GM19025 (cell line): ENCODE results near the gene C1orf21.

Experiments
- ATAC-seq: cut with Tn5 transposase; IDR thresholded peaks from one replicate; pipeline ENCODE4 v1.9.1; 2021; ENCODE audit warnings: mild to moderate bottlenecking, low read depth, moderate library complexity; ENCODE audit not compliant: unreplicated experiment

The C1orf21 gene

DNA sequence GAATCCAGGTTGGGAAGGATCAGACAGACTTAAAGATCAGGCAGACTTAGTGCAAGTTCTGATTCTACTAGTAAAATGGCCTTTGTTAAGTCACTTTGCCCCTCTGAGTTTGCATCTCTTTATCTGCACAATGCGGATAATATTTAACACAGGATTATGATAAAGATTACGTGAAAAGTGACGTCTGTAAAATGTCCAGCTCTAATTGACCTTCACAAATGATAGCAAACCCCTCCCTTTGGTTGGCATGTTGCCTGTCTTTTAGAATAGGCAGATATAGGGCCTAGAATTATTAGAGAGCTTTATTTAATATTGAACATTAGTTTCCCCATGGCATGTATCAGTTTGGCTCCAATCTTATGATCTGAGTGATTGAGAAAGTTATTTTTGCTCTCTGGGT, 55.4 kb downstream of the C1orf21 start:
- ATAC-seq, result no peak

DNA sequence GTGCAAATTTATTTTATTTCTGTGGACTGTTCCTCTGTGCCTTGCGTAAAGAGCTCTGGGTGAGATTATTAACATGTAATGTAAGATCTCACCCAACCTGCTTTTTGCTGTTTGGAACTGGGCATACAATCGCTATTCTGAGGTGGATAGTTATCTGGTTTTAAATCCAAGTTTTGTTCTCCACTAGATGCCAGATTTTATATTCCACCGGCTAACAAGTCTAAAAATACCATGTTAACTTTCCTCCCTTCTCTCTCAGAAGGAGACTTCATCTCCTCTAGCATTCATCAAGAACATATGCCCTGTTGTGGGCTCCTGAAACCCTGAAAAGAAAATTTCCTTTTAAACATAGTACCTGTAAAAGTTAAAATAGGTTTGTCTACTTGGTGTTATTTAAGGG, 56.4 kb downstream of the C1orf21 start:
- no peak for ATAC-seq

DNA sequence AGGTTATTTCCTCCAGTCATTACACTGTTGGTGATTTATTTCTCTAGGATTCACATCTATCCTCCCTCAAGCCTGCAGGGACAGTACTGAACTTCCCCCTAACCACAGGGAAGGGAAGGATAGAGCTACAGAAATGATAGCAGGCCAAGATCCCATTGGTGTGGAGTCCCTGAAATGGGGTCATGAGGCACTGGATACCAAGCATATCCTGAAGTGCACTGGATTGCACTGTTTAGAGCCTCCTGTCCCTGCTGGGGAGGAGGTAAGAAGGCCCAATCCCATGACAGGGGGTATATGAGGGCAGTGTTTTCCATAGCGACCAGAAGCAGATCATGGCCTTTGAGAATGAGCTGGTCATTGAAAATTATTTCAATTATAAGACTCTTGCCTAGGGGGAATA, 56.8 kb downstream of the C1orf21 start:
- no peak for ATAC-seq

DNA sequence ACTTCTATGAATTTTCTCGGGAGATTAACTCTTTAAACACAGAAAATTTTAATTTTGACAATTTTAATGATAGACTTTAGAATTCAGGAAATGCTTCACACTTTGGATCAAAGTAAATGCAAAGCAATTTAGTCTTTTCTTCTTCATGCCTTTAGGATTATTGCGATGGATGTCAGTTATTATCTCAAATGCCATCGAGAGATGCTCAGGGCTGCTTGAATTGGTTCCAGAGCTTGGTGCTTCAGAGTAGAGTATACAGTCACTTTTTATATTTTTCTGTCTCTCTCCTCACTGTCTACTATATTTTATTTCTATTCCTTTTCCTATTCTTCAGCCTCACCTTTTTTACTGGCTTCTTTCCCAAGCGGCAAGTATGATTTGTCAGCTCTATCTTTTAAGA, 59.2 kb downstream of the C1orf21 start:
- ATAC-seq, result no peak

DNA sequence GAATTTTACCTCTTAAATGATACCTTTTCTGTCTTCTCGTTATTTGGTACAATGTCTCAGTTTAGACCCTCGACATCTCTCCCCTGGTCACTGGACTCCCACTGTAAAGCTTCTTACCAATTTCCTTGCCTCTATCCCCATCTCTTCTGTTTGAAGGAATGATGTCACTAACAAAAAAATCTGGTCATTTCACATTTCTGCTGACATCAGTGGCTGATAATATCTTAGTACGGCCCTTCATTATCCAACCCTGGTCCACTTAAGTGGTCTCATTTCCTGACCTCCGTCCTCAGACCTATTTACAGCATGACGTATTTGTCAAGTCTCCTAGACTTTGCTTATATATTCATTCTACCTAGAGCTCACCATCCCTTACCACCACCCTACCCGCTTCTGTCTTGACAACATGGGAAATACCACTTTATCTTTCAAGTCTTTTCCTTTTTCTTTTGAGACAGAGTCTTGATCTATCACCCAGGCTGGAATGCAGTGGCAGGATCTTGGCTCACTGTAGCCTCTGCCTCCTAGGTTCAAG, 60.9 kb downstream of the C1orf21 start:
- no peak for ATAC-seq

DNA sequence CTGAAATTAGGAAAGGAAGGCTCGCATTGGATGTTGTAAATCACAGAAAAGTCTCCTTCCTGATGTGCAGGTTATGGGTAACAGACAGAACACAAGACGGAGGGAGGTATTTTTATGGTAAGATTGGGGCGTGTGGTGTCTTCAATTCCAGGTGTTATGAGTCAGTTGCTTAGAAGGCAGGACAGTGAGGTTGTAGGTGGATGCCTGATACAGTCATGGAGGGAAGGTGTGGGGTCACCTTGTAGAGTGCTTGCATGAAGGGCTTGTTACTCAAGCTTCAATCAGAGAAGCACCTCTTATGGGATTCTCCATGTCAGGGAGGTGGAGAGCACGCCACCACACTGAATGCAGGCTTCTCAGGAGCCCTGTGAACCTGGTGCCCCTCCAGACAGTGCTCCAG, 63.1 kb downstream of the C1orf21 start:
- ATAC-seq, result no peak

DNA sequence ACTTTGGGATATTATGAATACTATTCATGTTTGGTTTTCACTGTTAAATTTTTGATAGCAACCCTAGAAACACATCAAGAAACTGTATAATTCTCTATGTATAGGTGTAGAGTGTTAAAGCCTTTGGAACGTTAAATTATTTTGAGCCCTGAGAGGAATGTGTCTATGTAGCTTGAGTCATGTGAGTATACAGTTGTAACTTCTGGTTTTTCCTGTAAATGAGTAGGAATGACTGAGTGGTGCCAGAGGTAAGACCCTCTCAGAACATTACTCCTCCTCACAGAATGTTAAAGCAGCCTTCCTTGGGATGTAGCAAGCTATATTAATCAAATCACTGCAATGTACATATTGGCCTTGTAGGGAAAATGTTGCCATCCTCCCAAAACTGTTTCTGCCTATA, 69.0 kb downstream of the C1orf21 start:
- ATAC-seq, result no peak

DNA sequence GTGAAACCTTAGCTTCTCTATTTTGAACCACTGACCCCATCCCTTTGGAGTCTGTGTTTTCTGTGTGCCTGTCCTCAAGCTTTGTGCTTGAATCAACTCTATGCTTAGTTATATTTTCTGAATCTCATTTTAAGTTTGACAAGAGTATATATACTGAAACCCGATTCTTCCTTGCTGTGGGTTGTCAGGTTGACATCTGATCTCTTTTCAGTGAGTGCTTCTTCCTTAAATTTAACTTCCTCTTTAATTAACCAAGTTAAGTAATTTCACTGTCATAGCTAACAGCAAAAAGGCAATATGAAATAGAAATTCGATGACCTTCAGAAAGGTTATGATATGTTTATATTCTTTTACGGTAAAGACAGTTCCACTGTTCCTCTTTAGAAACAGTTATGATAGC, 69.4 kb downstream of the C1orf21 start:
- ATAC-seq, result no peak

DNA sequence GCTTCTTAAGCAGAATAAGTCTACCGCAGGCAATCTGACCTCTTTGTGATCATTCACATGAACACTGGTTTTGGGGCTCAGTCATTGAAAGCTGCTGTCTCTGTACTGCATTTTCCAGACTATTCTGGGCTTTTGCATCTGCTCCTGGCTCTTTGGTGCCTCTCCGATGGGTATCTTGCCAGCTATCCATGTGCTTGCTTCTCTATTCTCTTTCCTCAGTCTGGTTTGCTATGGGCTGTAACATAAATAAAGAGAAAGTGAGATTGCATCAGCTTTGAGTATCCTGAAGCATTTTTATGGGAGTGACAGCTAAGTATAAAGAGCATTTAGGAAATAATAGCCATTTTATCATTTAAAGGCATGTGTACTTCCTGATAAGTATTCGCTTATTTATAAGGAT, 70.7 kb downstream of the C1orf21 start:
- no peak for ATAC-seq

DNA sequence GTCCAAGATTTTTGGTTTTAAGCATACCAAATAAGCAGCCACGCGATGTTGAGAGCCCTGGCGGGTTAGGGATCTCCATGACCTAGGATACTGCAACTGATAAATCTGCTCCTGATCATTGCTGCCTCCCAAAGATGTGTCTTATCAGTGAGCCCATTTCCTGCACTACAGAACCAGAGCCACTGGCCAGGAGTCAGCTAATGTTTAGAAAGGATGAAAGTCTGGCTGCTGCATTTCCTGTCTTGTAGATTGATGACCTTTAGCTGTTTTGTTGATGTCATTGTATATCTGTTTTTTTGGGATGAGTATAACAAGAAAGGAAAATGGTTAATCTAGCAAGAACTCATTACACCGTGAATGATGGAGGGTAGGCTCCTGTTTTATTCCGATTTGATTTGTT, 74.5 kb downstream of the C1orf21 start:
- no peak for ATAC-seq

DNA sequence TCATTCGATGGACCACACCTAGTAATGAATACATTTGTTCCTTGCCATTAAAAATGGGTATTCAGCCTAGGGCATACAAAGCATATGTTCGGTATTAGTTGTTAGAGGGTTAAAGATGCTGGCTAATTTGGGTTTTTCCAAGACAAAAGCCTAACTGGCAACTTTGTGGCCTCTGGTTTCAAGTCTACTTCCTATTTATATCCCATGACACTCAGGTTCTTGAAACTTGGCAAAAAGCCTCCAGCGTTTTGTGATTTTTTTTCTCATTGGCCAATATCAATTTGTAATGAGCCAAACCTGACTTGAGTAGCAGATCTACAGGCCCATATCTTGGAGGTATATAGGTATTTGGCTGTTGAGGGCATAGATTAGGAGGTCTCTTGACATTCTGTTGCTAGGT, 75.3 kb downstream of the C1orf21 start:
- ATAC-seq, result no peak

DNA sequence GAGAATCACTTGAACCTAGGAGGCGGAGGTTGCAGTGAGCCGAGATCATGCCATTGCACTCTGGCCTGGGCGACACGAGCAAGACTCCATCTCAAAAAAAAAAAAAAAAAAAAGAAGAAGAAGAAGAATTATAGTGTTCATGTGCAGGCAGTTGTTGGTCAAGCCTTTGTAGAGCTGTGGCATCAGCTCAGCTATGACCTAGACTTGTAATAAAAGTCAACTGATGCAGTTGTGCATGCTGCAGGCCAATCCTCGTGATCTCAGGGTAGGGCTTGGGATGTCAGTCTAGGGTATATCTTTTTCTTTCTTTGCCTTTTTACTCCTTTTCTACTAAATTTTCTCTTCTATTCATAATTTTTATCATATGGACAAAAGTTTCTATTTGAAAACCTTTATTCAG, 76.2 kb downstream of the C1orf21 start:
- ATAC-seq, result no peak

DNA sequence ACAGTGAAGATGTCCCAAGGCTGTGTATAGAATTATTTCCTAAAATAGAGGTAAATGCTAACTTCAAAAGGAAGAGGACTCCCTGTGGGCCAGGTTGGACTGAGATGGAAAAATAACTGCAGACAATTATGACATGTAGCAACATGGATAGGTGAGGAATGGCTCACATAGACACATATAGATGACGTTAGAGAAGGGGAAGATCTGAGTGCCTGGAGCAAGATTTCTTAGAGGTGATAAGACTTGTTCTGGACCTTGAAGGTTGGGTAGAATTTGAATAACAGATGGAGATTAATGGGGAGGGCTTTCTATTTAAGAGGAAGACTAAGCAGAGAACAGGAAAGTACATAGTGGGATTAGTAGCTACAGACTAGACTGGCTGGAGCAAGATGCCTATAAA, 76.9 kb downstream of the C1orf21 start:
- no peak for ATAC-seq

DNA sequence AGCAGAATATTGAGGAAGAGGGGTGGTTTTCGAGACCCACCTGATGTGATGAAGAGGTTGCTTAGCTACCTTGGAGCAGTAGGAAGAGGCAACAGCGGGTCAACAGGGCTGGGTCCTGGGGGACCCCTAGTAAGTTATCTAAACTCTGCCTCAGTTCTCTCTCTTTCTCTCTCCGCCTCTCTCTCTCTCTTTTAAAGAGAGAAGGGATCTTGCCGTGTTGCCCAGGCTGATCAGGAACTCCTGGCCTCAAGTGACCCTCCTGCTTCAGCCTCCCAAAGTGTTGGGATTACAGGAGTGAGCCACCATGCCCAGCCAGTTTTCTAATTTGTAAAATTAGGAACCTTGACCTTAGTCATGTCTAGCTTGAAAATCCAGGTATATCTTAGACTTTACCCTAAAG, 77.9 kb downstream of the C1orf21 start:
- ATAC-seq, result no peak

DNA sequence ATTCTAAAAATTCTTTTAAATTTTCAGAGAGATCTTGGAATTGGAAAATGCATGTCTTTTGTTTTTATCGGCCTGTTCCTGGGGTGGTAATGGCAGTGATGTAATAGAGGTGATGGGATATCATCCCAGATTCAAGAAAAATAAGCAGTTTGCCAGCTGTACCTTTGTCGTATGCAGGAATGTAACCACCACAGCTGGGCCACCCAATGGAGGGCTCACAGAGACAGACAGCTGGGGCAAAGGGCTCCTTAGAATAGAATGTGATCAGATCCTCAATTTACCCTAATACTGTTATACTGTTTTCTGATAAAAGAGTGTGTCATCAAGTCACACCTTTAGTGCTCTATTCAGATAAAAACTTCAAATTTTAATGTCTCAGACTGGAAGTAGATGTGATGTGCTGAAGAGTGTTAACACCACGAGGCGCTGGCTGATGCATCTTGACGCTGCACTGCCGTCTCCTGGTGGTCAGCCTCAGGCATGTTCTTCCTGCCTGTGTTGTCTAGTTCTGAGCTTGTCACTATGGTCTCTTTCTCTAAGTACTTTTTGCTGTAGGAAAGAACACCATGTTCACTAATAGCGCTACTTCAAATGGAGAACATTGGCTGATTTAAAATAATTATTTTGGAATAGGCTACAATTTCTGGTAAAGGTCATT, 78.8 kb downstream of the C1orf21 start:
- no peak for ATAC-seq

DNA sequence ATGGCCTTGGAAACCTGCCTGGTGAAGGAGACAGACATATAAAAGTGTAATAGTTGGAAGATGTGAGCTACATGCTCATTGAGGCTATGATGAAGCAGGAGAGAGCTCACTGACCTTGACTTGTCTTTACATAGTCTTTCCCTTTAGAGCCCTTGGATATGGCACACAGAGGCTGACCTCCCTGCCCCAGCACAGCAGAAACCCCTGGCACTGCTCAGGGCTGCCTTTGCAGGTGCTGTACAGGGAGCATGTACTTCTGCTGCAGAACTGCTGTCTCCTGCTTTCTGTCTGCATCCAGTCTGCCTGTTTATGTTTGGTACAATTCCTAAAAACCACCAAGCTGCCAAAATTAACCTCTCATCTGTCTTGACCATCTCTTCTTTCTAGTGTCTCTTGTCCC, 80.5 kb downstream of the C1orf21 start:
- no peak for ATAC-seq

DNA sequence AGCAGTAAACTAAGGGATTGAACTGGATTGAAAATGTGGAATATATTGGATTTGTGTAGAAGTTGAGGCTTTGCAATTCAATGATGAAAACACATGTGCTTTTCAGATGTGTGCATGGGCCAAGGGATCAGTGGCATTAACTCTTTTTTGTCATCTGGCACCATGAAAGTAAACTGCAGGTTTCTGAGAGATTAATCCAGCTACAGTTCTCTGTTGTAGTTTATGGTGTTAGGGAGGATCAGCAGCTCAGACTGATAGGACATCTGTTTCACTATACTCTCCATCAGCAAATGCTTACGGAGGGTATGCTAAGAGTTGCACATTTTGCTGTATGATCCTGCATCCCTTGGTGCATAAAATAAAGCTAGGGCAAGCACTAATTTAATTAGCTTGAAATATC, 82.6 kb downstream of the C1orf21 start:
- no peak for ATAC-seq

DNA sequence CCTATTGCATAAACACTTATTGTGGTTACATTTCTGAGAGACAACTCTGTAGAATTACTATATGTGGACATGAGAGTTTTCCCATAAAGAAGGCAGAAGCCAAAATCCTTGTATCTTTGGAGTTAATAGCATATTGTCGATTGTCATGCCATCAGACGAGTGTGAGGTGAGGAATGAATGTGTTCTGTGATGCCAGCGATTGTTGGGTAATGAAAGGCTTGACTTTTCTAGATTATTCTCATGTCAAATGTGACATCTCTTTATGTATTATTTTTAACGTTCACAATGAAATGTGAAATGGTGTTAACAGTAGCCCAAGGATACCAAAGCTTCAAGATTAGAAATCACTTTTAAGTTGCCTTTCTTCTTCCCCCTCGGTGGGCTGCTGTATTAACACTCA, 84.9 kb downstream of the C1orf21 start:
- ATAC-seq, result no peak

DNA sequence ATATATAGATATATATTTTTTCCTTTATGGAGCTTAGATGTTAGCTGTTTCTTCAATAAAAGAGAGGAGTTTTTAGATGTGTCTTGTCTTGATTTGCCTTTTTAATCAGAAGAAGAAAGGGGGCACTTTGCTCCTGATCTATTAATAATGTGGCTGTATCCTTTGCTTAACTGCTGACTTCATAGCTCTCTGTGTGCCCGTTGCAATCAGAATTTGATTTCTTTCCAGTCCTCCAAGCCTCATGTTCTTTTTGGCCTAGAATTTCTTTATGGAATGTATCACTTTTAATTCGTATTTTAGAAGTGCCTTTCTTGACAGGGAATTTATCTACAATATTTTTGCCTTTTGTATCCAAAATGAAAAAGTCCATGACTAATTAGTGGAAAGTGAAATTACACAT, 85.3 kb downstream of the C1orf21 start:
- no peak for ATAC-seq

DNA sequence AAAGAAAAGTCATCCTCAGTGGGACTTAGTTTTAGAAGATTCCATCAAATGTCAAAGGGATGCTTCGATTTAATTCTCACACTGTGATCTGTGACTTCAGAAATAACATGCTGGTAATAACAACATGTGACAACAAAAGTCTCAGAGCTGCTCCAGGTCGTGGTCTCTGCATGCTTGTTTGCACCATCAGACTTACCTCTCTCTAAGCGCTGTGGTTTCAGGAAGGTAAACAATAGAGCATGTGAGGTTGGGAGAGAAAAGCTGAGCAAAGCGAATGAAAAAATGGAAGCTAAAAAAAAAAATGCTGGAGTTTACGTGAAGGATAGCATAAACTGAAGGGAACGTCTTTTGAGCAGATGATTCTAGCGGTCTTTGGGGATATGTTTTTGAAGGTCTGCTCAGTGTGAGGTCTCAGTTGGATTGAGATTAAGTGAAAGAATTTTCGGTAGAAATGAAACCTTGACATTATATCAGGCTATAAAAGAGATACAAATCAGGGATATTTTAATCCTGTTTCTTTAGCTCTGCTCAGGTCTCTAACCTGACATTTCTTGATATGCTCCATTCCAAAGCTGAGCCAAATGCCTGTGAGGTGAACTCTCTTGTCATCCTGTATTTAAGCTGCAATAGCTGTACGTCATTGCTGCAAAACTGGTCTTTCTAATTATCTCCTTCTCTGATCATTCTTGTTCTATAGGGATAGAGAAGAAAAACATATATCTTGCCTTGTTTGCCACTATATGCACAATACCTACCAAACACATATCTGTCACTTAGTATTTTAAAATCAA, 86.5 kb downstream of the C1orf21 start:
- no peak for ATAC-seq

DNA sequence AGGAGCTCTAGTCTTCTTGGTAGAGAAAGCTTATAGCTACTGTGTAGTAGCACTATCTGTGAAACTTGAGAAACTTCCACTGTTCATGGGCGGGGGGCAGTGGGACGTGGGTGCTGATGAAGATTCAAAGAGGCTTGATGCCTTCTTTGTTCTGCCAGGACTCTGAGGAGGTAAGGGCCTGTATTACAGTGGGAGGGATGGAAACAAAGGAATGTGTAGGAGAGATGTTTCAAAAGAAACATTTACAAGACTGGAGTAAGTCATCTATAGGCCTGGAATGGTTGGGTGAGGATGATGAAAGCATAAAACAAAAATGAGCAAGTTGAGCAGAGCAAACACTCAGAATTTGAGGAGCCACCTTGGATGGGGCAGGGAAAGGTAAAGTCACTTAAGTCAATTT, 89.4 kb downstream of the C1orf21 start:
- ATAC-seq, result no peak
